Measurements from ENCODE around the gene BAG3.
"Not testable (repeated sequence)": the region's sequence is repeated elsewhere in the genome, so short reads cannot be mapped to it uniquely, and the experiment has no call there.

Gene BAG3

DNA sequence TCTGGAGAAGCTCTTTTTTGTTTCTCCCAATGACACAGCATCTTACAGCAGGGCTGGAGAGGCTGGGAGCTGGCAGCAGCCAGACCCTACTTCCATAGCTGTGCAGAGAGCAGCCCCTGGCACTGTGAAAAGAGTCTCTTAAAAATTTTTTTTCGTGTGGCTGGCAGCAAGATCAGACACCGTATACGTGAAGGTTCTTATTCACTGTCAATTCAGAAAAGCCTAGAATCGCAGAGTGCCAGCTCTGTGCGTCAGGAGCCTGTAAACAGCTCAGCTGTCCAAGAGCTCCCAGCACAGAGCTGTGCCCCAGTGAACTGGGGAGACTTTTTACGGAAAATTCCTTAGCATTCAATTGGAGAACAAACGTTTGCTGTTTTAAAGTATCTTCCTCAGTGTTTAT lies 6.5 kb downstream of the BAG3 start:
- no peak overlapping the region for H3K4me3 ChIP-seq (ENCODE audit: low read length)
- peaks cover under 1% of the 10 kb centered on the region for H3K27me3 ChIP-seq (ENCODE audit: control insufficient read depth, insufficient read depth, low read length)
- no peaks in the 10 kb centered on the region for H3K9me3 ChIP-seq (ENCODE audit: control insufficient read depth, low read depth, low read length)
- no peak overlapping the region for H3K9ac ChIP-seq (ENCODE audit: low read length)
- H3K4me1 ChIP-seq (ENCODE audit: control insufficient read depth, low read depth, low read length) = peaks cover 7% of the 10 kb centered on the region
- no peaks in the 10 kb centered on the region for H3K36me3 ChIP-seq (ENCODE audit: control insufficient read depth, low read depth, low read length)
- H3K27ac ChIP-seq (ENCODE audit: low read length) = no peak overlapping the region

DNA sequence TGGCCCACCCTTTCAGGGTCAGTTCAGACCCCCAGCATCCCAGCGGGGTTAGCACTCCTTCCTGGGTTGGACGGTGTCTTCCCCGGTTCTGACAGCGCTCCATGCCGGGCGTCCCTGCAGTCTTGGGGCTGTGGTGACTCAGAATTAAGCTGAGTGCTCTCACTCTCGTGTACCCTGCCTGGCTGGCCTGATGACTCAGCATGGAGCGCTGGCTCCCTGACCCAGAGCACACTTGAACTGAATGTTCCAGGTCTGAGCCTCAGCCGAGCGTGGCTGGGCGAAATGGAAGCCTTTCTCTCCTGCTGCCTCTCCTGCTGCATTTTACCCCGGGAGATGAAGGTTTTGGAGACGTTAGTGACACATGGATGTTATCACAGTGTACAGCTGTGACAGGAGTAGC lies 7.1 kb downstream of the BAG3 start:
- H3K4me1 ChIP-seq (ENCODE audit: control insufficient read depth, low read depth, low read length) = peaks cover 4% of the 10 kb centered on the region
- no peak overlapping the region for H3K4me3 ChIP-seq (ENCODE audit: low read length)

GRCh38 chr10:119659951-119660350 lies 8.8 kb downstream of the BAG3 start:
- H3K9me3 ChIP-seq (ENCODE audit: control insufficient read depth, low read depth, low read length) = no peaks in the 10 kb centered on the region
- no peaks in the 10 kb centered on the region for H3K36me3 ChIP-seq (ENCODE audit: control insufficient read depth, low read depth, low read length)
- no peak overlapping the region for H3K9ac ChIP-seq (ENCODE audit: low read length)
- H3K4me1 ChIP-seq (ENCODE audit: control insufficient read depth, low read depth, low read length) = no peaks in the 10 kb centered on the region
- no peak overlapping the region for H3K4me3 ChIP-seq (ENCODE audit: low read length)
- H3K27me3 ChIP-seq (ENCODE audit: control insufficient read depth, insufficient read depth, low read length) = no peaks in the 10 kb centered on the region
- H3K27ac ChIP-seq (ENCODE audit: low read length) = no peak overlapping the region

More for the DNA sequence above, 7.1 kb downstream of the BAG3 start:
- Histone ChIP-seq H3K36me3 (ENCODE audit: control insufficient read depth, low read depth, low read length) (no peaks in the 10 kb centered on the region), H3K27me3 (ENCODE audit: control insufficient read depth, insufficient read depth, low read length) (no peaks in the 10 kb centered on the region), H3K27ac (ENCODE audit: low read length) (no peak overlapping the region), H3K9me3 (ENCODE audit: control insufficient read depth, low read depth, low read length) (no peaks in the 10 kb centered on the region), H3K9ac (ENCODE audit: low read length) (no peak overlapping the region)

DNA sequence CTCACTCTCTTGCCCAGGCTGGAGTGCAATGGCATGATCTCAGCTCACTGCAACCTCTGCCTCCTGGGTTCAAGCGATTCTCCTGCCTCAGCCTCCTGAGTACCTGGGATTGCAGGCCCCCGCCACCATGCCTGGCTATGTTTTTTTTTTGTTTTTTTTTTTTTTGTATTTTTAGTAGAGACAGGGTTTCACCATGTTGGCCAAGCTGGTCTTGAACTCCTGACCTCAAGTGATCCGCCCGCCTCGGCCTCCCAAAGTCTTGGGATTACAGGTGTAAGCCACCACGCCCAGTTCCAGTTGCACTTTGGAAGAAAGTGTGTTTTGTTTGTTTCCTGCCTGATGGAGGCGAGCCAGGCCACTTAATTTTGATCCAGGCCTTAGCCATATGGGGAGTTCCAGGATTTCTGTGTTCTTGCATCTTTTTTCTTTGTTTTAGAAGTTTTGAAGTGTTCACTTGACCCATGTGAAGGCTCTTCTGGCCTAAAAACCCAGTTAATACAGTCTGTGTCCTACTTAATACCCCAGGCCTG lies 11.0 kb downstream of the BAG3 start:
- not testable (repeated sequence) for H3K36me3 ChIP-seq (ENCODE audit: control insufficient read depth, low read depth, low read length); H3K4me3 ChIP-seq (ENCODE audit: low read length); H3K9ac ChIP-seq (ENCODE audit: low read length); H3K27ac ChIP-seq (ENCODE audit: low read length); H3K9me3 ChIP-seq (ENCODE audit: control insufficient read depth, low read depth, low read length); H3K4me1 ChIP-seq (ENCODE audit: control insufficient read depth, low read depth, low read length); H3K27me3 ChIP-seq (ENCODE audit: control insufficient read depth, insufficient read depth, low read length)

DNA sequence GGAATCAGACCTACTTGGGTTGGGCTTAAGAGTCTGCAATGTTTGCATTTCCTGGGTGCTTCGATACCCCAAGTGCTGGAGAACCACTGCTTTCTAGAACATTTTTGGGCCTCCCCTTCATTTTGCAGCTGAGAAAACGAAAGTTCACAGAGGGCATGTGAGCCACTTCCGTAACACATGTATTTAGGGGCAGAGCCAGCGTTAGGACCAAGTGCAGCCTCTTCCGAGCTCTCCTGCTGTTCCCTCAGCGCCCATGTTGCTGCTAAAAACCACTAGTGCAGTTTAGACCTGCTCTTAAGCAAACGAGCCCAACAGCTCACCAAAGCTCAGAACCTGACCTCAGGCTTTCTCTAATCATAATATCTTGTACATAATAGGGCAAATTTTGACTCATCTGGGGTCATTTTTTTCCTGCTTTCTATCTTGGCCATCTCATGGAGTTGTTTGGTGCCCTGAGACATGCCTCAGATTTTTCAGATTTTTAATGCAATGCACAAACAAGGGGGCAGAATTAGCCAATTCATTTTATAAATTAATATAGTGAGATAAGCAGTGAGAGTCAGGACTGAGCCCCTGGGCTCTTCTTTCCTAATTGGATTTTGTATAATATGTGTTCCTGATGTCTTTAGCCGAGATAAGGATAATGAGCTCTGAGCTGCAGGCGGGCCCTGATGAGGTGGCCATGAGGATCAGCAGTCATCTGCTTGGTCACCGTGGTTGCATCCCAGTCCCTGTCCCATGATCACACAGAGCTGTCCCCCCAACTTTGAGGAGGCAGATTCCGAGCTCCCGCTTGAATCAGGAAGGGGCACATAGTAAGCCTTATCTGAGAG lies 12.9 kb downstream of the BAG3 start:
- no peaks in the 10 kb centered on the region for H3K27me3 ChIP-seq (ENCODE audit: control insufficient read depth, insufficient read depth, low read length)
- H3K9me3 ChIP-seq (ENCODE audit: control insufficient read depth, low read depth, low read length) = no peaks in the 10 kb centered on the region
- no peak overlapping the region for H3K4me3 ChIP-seq (ENCODE audit: low read length)
- H3K36me3 ChIP-seq (ENCODE audit: control insufficient read depth, low read depth, low read length) = no peaks in the 10 kb centered on the region
- H3K4me1 ChIP-seq (ENCODE audit: control insufficient read depth, low read depth, low read length) = peaks cover 10% of the 10 kb centered on the region
- no peak overlapping the region for H3K9ac ChIP-seq (ENCODE audit: low read length)
- H3K27ac ChIP-seq (ENCODE audit: low read length) = no peak overlapping the region

- H3K9me3 ChIP-seq (ENCODE audit: control insufficient read depth, low read depth, low read length) = no peaks in the 10 kb centered on the region
- H3K27me3 ChIP-seq (ENCODE audit: control insufficient read depth, insufficient read depth, low read length) = no peaks in the 10 kb centered on the region
- H3K27ac ChIP-seq (ENCODE audit: low read length) = no peak overlapping the region
- H3K4me3 ChIP-seq (ENCODE audit: low read length) = no peak overlapping the region
- peaks cover 7% of the 10 kb centered on the region for H3K36me3 ChIP-seq (ENCODE audit: control insufficient read depth, low read depth, low read length)
- H3K4me1 ChIP-seq (ENCODE audit: control insufficient read depth, low read depth, low read length) = peaks cover 10% of the 10 kb centered on the region
- H3K9ac ChIP-seq (ENCODE audit: low read length) = no peak overlapping the region
Measured at GRCh38 chr10:119665901-119666708, 14.9 kb downstream of the BAG3 start.

GRCh38 chr10:119666709-119667004 lies 15.5 kb downstream of the BAG3 start:
- H3K27me3 ChIP-seq (ENCODE audit: control insufficient read depth, insufficient read depth, low read length) = no peaks in the 10 kb centered on the region
- no peak overlapping the region for H3K27ac ChIP-seq (ENCODE audit: low read length)
- H3K36me3 ChIP-seq (ENCODE audit: control insufficient read depth, low read depth, low read length) = peaks cover 7% of the 10 kb centered on the region
- H3K4me3 ChIP-seq (ENCODE audit: low read length) = no peak overlapping the region
- no peaks in the 10 kb centered on the region for H3K9me3 ChIP-seq (ENCODE audit: control insufficient read depth, low read depth, low read length)
- H3K9ac ChIP-seq (ENCODE audit: low read length) = no peak overlapping the region
- H3K4me1 ChIP-seq (ENCODE audit: control insufficient read depth, low read depth, low read length) = peaks cover 10% of the 10 kb centered on the region

DNA sequence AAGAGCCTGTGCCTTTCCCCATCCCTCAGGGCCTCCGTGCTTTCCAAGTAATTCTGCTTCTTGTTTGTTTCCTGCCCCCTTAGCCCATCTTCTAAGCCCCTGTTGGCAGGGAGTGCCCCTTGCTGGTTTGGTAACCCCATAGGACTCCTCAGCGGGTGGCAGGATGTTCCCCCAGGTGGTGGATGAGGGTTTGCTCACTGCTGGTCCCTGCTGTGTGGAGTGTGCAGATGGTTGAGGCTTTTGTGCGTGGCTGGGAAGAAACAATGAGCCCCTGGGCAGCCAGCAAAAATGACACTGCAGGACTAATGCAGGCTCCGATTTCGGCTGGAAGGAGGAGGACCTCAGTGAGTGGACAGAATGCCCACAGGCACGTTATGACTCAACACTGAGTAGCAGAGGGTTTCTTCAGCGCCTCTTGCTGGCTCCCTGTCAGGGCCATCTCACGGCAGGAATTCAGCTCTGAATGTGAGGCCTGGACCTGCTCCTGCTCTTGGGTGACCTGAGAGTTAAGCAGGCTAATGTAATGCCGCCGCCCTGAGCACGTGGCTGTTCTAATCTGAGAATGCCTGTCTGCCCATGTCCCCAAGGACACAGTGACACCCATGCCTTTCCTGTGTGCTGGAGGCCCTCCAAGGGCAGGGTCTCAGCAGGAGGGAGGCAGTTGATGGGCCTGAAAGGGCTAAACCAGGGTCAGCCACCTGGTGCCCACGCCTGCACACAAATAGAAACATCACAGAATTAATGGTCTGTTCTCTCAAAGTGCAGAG lies 16.6 kb downstream of the BAG3 start:
- no peaks in the 10 kb centered on the region for H3K9me3 ChIP-seq (ENCODE audit: control insufficient read depth, low read depth, low read length)
- H3K27me3 ChIP-seq (ENCODE audit: control insufficient read depth, insufficient read depth, low read length) = no peaks in the 10 kb centered on the region
- H3K4me3 ChIP-seq (ENCODE audit: low read length) = no peak overlapping the region
- H3K4me1 ChIP-seq (ENCODE audit: control insufficient read depth, low read depth, low read length) = peaks cover 10% of the 10 kb centered on the region
- H3K9ac ChIP-seq (ENCODE audit: low read length) = no peak overlapping the region
- peaks cover 8% of the 10 kb centered on the region for H3K36me3 ChIP-seq (ENCODE audit: control insufficient read depth, low read depth, low read length)
- H3K27ac ChIP-seq (ENCODE audit: low read length) = no peak overlapping the region

- Histone ChIP-seq H3K9ac (ENCODE audit: low read length) (no peak overlapping the region), H3K36me3 (ENCODE audit: control insufficient read depth, low read depth, low read length) (peaks cover 12% of the 10 kb centered on the region), H3K4me1 (ENCODE audit: control insufficient read depth, low read depth, low read length) (peaks cover 17% of the 10 kb centered on the region), H3K27me3 (ENCODE audit: control insufficient read depth, insufficient read depth, low read length) (no peaks in the 10 kb centered on the region), H3K4me3 (ENCODE audit: low read length) (no peak overlapping the region), H3K9me3 (ENCODE audit: control insufficient read depth, low read depth, low read length) (no peaks in the 10 kb centered on the region), H3K27ac (ENCODE audit: low read length) (no peak overlapping the region)
Measured at GRCh38 chr10:119668461-119668860, 17.3 kb downstream of the BAG3 start.

DNA sequence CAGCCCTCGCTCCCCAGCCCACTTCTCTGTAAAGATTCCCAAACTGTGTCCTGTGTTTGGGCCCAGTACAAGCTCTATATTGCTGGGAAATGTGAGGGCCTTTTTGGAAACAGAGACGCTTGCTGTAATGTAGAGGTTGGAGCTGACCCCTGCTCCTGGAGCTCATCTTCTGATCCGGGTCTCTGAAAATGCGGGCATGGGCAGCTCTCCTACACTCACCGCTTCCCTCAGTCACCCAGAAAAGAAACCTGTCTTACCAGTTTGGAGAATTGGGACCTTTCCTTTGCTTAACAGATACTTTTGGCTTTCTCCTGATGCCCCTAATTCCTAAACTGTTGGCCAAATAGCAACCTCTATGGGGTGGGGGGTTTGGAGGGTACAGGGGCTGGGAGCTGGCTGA lies 18.2 kb downstream of the BAG3 start:
- H3K27me3 ChIP-seq (ENCODE audit: control insufficient read depth, insufficient read depth, low read length) = no peaks in the 10 kb centered on the region
- H3K27ac ChIP-seq (ENCODE audit: low read length) = no peak overlapping the region
- no peak overlapping the region for H3K4me3 ChIP-seq (ENCODE audit: low read length)
- H3K9me3 ChIP-seq (ENCODE audit: control insufficient read depth, low read depth, low read length) = no peaks in the 10 kb centered on the region
- H3K36me3 ChIP-seq (ENCODE audit: control insufficient read depth, low read depth, low read length) = peaks cover 12% of the 10 kb centered on the region
- H3K4me1 ChIP-seq (ENCODE audit: control insufficient read depth, low read depth, low read length) = peaks cover 17% of the 10 kb centered on the region
- no peak overlapping the region for H3K9ac ChIP-seq (ENCODE audit: low read length)

DNA sequence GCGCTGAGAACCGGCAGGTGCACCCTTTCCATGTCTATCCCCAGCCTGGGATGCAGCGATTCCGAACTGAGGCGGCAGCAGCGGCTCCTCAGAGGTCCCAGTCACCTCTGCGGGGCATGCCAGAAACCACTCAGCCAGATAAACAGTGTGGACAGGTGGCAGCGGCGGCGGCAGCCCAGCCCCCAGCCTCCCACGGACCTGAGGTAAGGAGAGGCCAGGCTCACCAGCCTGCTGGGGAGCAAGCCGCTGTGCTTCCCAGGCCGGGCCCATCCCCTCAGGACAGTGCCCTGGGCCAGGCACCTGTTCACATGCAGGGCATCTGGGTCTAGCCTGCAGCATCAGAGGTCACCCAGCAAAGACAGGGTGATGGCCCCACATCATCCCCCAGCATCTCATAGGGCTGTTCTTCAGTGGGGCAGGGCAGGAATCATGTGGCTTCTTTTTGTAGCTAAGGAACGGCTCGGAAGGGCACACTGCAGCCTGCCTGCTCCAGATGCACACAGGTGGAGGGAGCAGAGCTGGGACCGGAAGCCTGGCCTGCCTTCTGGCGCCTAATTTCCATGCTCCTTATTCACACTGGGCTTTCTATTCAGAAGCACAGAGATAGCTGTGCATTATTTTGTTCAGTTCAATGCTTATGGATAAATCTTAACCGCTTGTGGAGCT lies 18.9 kb downstream of the BAG3 start:
- Histone ChIP-seq H3K36me3 (ENCODE audit: control insufficient read depth, low read depth, low read length) (peaks cover 12% of the 10 kb centered on the region), H3K9me3 (ENCODE audit: control insufficient read depth, low read depth, low read length) (no peaks in the 10 kb centered on the region), H3K27ac (ENCODE audit: low read length) (no peak overlapping the region), H3K4me1 (ENCODE audit: control insufficient read depth, low read depth, low read length) (peaks cover 17% of the 10 kb centered on the region), H3K9ac (ENCODE audit: low read length) (no peak overlapping the region), H3K4me3 (ENCODE audit: low read length) (no peak overlapping the region), H3K27me3 (ENCODE audit: control insufficient read depth, insufficient read depth, low read length) (no peaks in the 10 kb centered on the region)
